ENCODE results near the gene AOPEP. TPM values are rescaled to one million over a fixed set of nuclear protein-coding genes. Genes with fewer than 3 reads are reported as not detected.

Gene AOPEP
- total RNA-seq, 4 donors from 2014 or later, result 126 to 216 (median 136) TPM

DNA sequence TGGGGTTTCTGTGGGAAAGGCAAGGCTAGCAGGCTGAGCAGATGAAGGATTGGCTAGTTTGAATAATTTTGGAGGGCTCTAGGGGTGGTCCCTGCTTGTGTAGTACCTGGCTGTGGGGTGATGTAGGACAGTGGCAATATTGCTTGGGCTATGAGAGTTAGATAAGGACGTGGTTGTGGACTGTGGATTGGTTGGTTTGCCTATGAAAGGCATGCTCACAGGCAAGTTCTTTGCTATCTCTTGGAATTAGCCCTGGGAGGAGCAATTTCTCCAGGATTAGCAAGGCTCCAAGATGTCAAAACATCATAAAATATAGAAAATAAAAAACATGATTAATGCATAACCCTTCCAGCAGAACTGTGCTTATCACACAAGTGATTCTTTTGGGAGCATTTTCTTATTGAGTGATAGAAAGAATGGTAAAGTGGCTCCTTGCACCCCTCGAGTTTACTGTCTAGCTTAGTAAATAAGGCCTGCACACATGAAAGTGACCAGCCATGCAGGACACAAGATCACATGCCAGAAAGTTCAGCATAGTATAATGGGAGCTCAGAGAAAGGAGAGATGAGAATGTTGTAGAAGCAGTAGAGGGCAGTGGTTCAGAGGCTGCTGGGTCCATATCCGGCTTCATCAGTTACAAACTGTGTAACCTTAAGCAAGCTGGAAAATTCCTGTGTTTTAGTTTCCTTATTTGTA lies 13.8 kb downstream of the AOPEP start:
- H3K4me1 ChIP-seq, result peaks cover 26 to 45% of the 10 kb centered on the region in 2 donors
- WGBS, 2 donors, result 59 to 66% methylated on average over 3 of the region's 3 CpGs
- H3K4me3 ChIP-seq (replicated peaks in 1 of 3), result no peak overlapping the region
- no peaks in the 10 kb centered on the region for H3K9me3 ChIP-seq
- peak; percentile 25 to 46 for DNase-seq
- peak overlapping the region in 2 of 3 donors; percentile 10 to 32 for H3K27ac ChIP-seq
- TF ChIP-seq POLR2A (IDR thresholded peaks at IDR 0.05), result no peak
- TF ChIP-seq, protein P1, sequence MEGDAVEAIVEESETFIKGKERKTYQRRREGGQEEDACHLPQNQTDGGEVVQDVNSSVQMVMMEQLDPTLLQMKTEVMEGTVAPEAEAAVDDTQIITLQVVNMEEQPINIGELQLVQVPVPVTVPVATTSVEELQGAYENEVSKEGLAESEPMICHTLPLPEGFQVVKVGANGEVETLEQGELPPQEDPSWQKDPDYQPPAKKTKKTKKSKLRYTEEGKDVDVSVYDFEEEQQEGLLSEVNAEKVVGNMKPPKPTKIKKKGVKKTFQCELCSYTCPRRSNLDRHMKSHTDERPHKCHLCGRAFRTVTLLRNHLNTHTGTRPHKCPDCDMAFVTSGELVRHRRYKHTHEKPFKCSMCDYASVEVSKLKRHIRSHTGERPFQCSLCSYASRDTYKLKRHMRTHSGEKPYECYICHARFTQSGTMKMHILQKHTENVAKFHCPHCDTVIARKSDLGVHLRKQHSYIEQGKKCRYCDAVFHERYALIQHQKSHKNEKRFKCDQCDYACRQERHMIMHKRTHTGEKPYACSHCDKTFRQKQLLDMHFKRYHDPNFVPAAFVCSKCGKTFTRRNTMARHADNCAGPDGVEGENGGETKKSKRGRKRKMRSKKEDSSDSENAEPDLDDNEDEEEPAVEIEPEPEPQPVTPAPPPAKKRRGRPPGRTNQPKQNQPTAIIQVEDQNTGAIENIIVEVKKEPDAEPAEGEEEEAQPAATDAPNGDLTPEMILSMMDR (IDR thresholded peaks at IDR 0.05), result no peak
- H3K27me3 ChIP-seq, result no peaks in the 10 kb centered on the region
- intact Hi-C loops (cut with DNase I), result no loop called here
- H3K36me3 ChIP-seq, result no peaks in the 10 kb centered on the region

DNA sequence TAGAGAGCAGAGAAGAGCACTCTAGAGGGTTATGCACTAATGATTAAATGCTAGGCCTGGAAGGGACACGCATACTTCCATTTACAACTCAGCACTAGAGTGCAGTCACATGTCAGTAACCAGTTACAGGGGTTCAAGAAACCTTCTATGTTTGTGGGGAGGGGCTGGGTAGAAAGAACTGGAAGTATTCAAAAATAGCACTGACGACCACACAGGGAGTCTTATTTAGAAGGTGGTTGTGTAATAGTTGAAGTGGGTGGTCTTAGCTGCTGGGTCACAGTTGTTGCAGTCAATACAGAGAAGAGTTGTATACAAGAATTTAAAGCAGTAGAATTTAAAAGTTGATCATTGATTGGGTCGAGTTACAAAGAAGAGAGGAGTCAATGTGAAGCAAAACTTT lies 15.4 kb downstream of the AOPEP start:
- Histone ChIP-seq H3K9me3 (no peaks in the 10 kb centered on the region), H3K27me3 (no peaks in the 10 kb centered on the region), H3K4me3 (replicated peaks in 1 of 3) (no peak overlapping the region), H3K27ac (peak overlapping the region; percentile 1 to 62 (median 52)), H3K36me3 (no peaks in the 10 kb centered on the region), H3K4me1 (peaks cover 26 to 45% of the 10 kb centered on the region in 2 donors)
- no peak for DNase-seq
- intact Hi-C loops (cut with DNase I), result no loop called here
- WGBS, 2 donors, result 44 to 46% methylated on average over 3 of the region's 3 CpGs
- TF ChIP-seq, protein P1 (IDR thresholded peaks at IDR 0.05), result no peak
- TF ChIP-seq POLR2A (IDR thresholded peaks at IDR 0.05), result no peak

DNA sequence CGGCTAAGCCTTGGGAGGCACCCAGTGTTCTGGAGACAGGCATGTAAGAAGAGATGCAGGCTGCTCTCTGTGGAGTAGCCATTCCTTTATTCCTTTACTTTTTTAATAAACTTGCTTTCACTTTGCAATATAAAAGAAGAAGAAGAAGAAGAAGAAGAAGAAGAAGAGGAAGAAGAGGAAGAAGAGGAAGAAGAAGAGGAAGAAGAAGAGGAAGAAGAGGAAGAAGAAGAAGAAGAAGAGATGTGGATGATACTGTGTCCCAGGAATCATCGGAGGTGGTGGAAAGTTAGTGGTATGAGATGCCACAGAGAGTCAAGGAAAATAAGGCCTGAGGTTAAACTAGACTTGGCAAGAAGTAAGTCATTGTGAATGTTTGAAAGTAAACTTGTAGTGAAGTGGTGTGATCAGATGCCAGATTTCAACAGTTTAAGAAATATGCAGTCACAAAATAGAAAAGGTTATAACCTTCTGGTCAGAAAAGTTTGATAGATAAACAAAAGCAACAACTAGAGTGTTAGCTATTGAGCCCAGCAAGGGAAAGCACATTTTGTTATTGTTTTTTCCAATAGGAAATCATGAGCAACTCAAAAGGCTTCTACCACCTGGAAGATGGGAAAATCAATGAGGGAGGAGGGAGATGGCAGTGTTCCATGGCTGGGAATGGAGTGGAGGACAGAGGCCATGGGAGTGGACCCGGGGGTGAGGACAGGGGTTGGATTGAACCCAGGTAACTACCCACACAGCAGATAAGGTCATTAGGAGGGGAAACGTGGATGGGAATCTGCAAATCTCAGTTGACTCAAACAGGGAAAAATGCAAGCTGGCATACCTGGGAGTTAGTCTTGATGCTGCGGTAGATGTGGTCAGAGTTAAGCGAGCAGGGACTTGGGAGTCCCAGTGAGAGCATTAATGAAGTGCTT lies 16.8 kb downstream of the AOPEP start:
- TF ChIP-seq POLR2A (IDR thresholded peaks at IDR 0.05), result no peak
- TF ChIP-seq, protein P1 (IDR thresholded peaks at IDR 0.05), result no peak
- no peak overlapping the region for H3K4me3 ChIP-seq (replicated peaks in 1 of 3)
- peaks cover 26 to 41% of the 10 kb centered on the region in 2 donors for H3K4me1 ChIP-seq
- no peaks in the 10 kb centered on the region for H3K36me3 ChIP-seq
- WGBS, 2 donors, result 60 to 68% methylated on average over 6 of the region's 6 CpGs
- DNase-seq, result peak in 1 of 2 donors; percentile 24
- H3K9me3 ChIP-seq, result no peaks in the 10 kb centered on the region
- peak overlapping the region; percentile 59 to 69 (median 64) for H3K27ac ChIP-seq
- intact Hi-C loops (cut with DNase I), result no loop called here
- H3K27me3 ChIP-seq, result no peaks in the 10 kb centered on the region

DNA sequence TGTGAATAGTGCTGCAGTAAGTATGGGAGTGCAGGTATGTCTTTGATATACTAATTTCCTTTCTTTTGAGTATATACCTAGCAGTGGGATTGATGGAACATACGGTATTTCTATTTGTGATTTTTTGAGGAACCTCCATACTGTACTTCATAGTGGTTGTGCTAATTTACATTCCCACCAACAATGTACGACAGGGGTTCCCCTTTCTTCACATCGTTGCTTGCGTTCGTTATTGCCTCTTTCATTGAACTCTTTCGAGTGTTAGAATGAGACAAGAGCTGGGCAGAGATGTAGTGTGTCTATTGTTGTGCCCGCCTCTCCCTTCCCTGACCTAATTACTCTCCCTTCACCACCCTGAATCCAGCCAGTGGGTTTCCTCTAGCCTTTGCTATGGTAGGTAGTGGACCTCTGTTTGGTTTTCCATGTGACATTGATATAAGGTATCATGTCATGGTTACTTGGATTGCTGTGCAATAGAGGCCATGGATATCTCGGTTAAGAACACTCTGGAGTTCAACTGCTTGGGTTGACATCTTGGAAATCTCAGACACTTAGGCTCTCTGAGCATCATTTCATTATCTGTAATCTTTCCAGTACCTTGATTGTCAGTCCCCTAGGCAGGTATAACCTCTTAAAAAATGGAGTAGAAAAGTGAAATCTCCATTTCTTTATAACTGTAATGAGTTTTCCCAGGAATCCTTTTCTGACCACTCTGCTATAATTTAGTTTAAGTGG lies 19.5 kb downstream of the AOPEP start:
- Histone ChIP-seq H3K27ac (no peak overlapping the region), H3K27me3 (no peaks in the 10 kb centered on the region), H3K4me3 (replicated peaks in 1 of 3) (no peak overlapping the region), H3K4me1 (peaks cover 22 to 28% of the 10 kb centered on the region in 2 donors), H3K36me3 (no peaks in the 10 kb centered on the region), H3K9me3 (no peaks in the 10 kb centered on the region)
- intact Hi-C loops (cut with DNase I), result no loop called here
- no peak for TF ChIP-seq POLR2A (IDR thresholded peaks at IDR 0.05)
- TF ChIP-seq, protein P1 (IDR thresholded peaks at IDR 0.05), result no peak
- no peak for DNase-seq
- 94 to 97% methylated on average over 8 of the region's 8 CpGs for WGBS, 2 donors

Data from thyroid gland (tissue), 4 donors.